ENCODE data around the gene GABBR2. TPM values are rescaled to one million over a fixed set of nuclear protein-coding genes. Genes with fewer than 3 reads are reported as not detected.

The GABBR2 gene
- total and polyA plus RNA-seq, 7 experiments from 2014 or later, result not detected

GRCh38 chr9:98462310-98462709, 246.4 kb downstream of the GABBR2 start:
- Mint-ChIP-seq H3K9me3 (peaks cover 0 to 67% (median 22%) of the 10 kb centered on the region in 11 donors), H3K36me3 (peaks cover 0 to 7% (median 0%) of the 10 kb centered on the region in 5 donors), H3K27me3 (peaks cover 0 to 28% (median 19%) of the 10 kb centered on the region in 5 donors), H3K4me1 (no peaks in the 10 kb centered on the region), H3K27ac (no peak overlapping the region), H3K4me3 (no peak overlapping the region)
- Histone ChIP-seq H3K27me3 (ENCODE audit: control insufficient read depth in 2 of 2, insufficient read depth in 2 of 2, low read length in 2 of 2) (no peaks in the 10 kb centered on the region), H3K27ac (ENCODE audit: low read depth, low read length) (no peak overlapping the region), H3K4me1 (ENCODE audit: control insufficient read depth in 2 of 2, insufficient read depth in 2 of 2, low read length in 2 of 2) (no peaks in the 10 kb centered on the region), H3K9me3 (ENCODE audit: control insufficient read depth in 2 of 3, low read length in 3 of 3) (peaks cover 0 to 21% (median 0%) of the 10 kb centered on the region in 3 experiments), H3K4me3 (ENCODE audit: low read length) (no peak overlapping the region), H3K36me3 (ENCODE audit: control insufficient read depth in 2 of 3, insufficient read depth in 3 of 3, low read length in 3 of 3) (no peaks in the 10 kb centered on the region)
- intact Hi-C loops (cut with micrococcal nuclease), result no loop called here
- CTCF ChIA-PET, result no interaction called here
- DNase-seq (no peak), ATAC-seq (no peak)
- POLR2A ChIA-PET, result no interaction called here

- Mint-ChIP-seq H3K4me3 (no peak overlapping the region), H3K36me3 (peaks cover 0 to 7% (median 0%) of the 10 kb centered on the region in 5 donors), H3K9me3 (peaks cover 0 to 64% (median 20%) of the 10 kb centered on the region in 11 donors), H3K4me1 (no peaks in the 10 kb centered on the region), H3K27me3 (peaks cover 0 to 29% (median 25%) of the 10 kb centered on the region in 5 donors), H3K27ac (no peak overlapping the region)
- Histone ChIP-seq H3K4me3 (ENCODE audit: low read length) (no peak overlapping the region), H3K4me1 (ENCODE audit: control insufficient read depth in 2 of 2, insufficient read depth in 2 of 2, low read length in 2 of 2) (no peaks in the 10 kb centered on the region), H3K27ac (ENCODE audit: low read depth, low read length) (no peak overlapping the region), H3K36me3 (ENCODE audit: control insufficient read depth in 2 of 3, insufficient read depth in 3 of 3, low read length in 3 of 3) (no peaks in the 10 kb centered on the region), H3K9me3 (ENCODE audit: control insufficient read depth in 2 of 3, low read length in 3 of 3) (peaks cover 0 to 21% (median 0%) of the 10 kb centered on the region in 3 experiments), H3K27me3 (ENCODE audit: control insufficient read depth in 2 of 2, insufficient read depth in 2 of 2, low read length in 2 of 2) (no peaks in the 10 kb centered on the region)
- ChIA-PET CTCF (no interaction called here), POLR2A (no interaction called here)
- ATAC-seq (no peak), DNase-seq (no peak)
- intact Hi-C loops (cut with micrococcal nuclease), result no loop called here
Observed at GRCh38 chr9:98460704-98461103, 248.0 kb downstream of the GABBR2 start.

GRCh38 chr9:98457726-98458370, 250.9 kb downstream of the GABBR2 start:
- Histone ChIP-seq H3K4me1 (ENCODE audit: control insufficient read depth in 2 of 2, insufficient read depth in 2 of 2, low read length in 2 of 2) (no peaks in the 10 kb centered on the region), H3K27me3 (ENCODE audit: control insufficient read depth in 2 of 2, insufficient read depth in 2 of 2, low read length in 2 of 2) (no peaks in the 10 kb centered on the region), H3K9me3 (ENCODE audit: control insufficient read depth in 2 of 3, low read length in 3 of 3) (peaks cover 0 to 21% (median 0%) of the 10 kb centered on the region in 3 experiments), H3K27ac (ENCODE audit: low read depth, low read length) (no peak overlapping the region), H3K4me3 (ENCODE audit: low read length) (no peak overlapping the region), H3K36me3 (ENCODE audit: control insufficient read depth in 2 of 3, insufficient read depth in 3 of 3, low read length in 3 of 3) (no peaks in the 10 kb centered on the region)
- no peak overlapping the region for H3K4me3 Mint-ChIP-seq
- DNase-seq (no peak), ATAC-seq (no peak)
- H3K27me3 Mint-ChIP-seq, result peaks cover 0 to 35% (median 23%) of the 10 kb centered on the region in 5 donors
- peaks cover 0 to 7% (median 0%) of the 10 kb centered on the region in 5 donors for H3K36me3 Mint-ChIP-seq
- intact Hi-C loops (cut with micrococcal nuclease), result no loop called here
- ChIA-PET CTCF (no interaction called here), POLR2A (no interaction called here)
- no peaks in the 10 kb centered on the region for H3K4me1 Mint-ChIP-seq
- H3K9me3 Mint-ChIP-seq, result peaks cover 0 to 49% (median 14%) of the 10 kb centered on the region in 11 donors
- peak overlapping the region in 1 of 9 donors; percentile 36 for H3K27ac Mint-ChIP-seq

- Mint-ChIP-seq H3K4me3 (no peak overlapping the region), H3K4me1 (no peaks in the 10 kb centered on the region), H3K27ac (no peak overlapping the region), H3K9me3 (peaks cover 0 to 32% (median 10%) of the 10 kb centered on the region in 11 donors), H3K27me3 (peaks cover 6 to 38% (median 31%) of the 10 kb centered on the region in 5 donors), H3K36me3 (peaks cover 0 to 7% (median 0%) of the 10 kb centered on the region in 5 donors)
- ATAC-seq (no peak), DNase-seq (no peak)
- intact Hi-C loops (cut with micrococcal nuclease), result no loop called here
- Histone ChIP-seq H3K27ac (ENCODE audit: low read depth, low read length) (no peak overlapping the region), H3K4me3 (ENCODE audit: low read length) (no peak overlapping the region), H3K9me3 (ENCODE audit: control insufficient read depth in 2 of 3, low read length in 3 of 3) (peaks cover 0 to 12% (median 0%) of the 10 kb centered on the region in 3 experiments), H3K36me3 (ENCODE audit: control insufficient read depth in 2 of 3, insufficient read depth in 3 of 3, low read length in 3 of 3) (no peaks in the 10 kb centered on the region), H3K27me3 (ENCODE audit: control insufficient read depth in 2 of 2, insufficient read depth in 2 of 2, low read length in 2 of 2) (no peaks in the 10 kb centered on the region), H3K4me1 (ENCODE audit: control insufficient read depth in 2 of 2, insufficient read depth in 2 of 2, low read length in 2 of 2) (no peaks in the 10 kb centered on the region)
- POLR2A ChIA-PET, result no interaction called here
- CTCF ChIA-PET, result interaction anchor here (0.6 kb wide), 1 partner anchor 1137 kb away, joined by 3 read pairs; no protein-coding TSS in a partner anchor
Observed at GRCh38 chr9:98456156-98456613, 252.6 kb downstream of the GABBR2 start.

GRCh38 chr9:98455256-98456155, 253.2 kb downstream of the GABBR2 start:
- no peak overlapping the region for H3K27ac Mint-ChIP-seq
- peaks cover 0 to under 1% (median 0%) of the 10 kb centered on the region in 5 donors for H3K36me3 Mint-ChIP-seq
- Histone ChIP-seq H3K4me1 (ENCODE audit: control insufficient read depth in 2 of 2, insufficient read depth in 2 of 2, low read length in 2 of 2) (no peaks in the 10 kb centered on the region), H3K27me3 (ENCODE audit: control insufficient read depth in 2 of 2, insufficient read depth in 2 of 2, low read length in 2 of 2) (no peaks in the 10 kb centered on the region), H3K36me3 (ENCODE audit: control insufficient read depth in 2 of 3, insufficient read depth in 3 of 3, low read length in 3 of 3) (no peaks in the 10 kb centered on the region), H3K4me3 (ENCODE audit: low read length) (no peak overlapping the region), H3K27ac (ENCODE audit: low read depth, low read length) (no peak overlapping the region), H3K9me3 (ENCODE audit: control insufficient read depth in 2 of 3, low read length in 3 of 3) (peaks cover 0 to 6% (median 0%) of the 10 kb centered on the region in 3 experiments)
- ATAC-seq (no peak), DNase-seq (no peak)
- peaks cover 6 to 38% (median 28%) of the 10 kb centered on the region in 5 donors for H3K27me3 Mint-ChIP-seq
- H3K4me1 Mint-ChIP-seq, result no peaks in the 10 kb centered on the region
- H3K9me3 Mint-ChIP-seq, result peaks cover 0 to 25% (median 5%) of the 10 kb centered on the region in 11 donors
- no peak overlapping the region for H3K4me3 Mint-ChIP-seq
- intact Hi-C loops (cut with micrococcal nuclease), result no loop called here
- ChIA-PET CTCF (no interaction called here), POLR2A (no interaction called here)

GRCh38 chr9:98453589-98454311, 255.0 kb downstream of the GABBR2 start:
- Mint-ChIP-seq H3K4me1 (no peaks in the 10 kb centered on the region), H3K4me3 (no peak overlapping the region)
- no peak for DNase-seq

More at GRCh38 chr9:98453589-98454311, 255.0 kb downstream of the GABBR2 start:
- peaks cover 6 to 38% (median 28%) of the 10 kb centered on the region in 5 donors for H3K27me3 Mint-ChIP-seq
- H3K27ac Mint-ChIP-seq, result no peak overlapping the region
- ChIA-PET POLR2A (no interaction called here), CTCF (no interaction called here)
- peaks cover 0 to 9% (median 0%) of the 10 kb centered on the region in 11 donors for H3K9me3 Mint-ChIP-seq
- intact Hi-C loops (cut with micrococcal nuclease), result no loop called here
- no peak overlapping the region for H3K27ac ChIP-seq (ENCODE audit: low read depth, low read length)
- ATAC-seq, result no peak
- no peaks in the 10 kb centered on the region for H3K27me3 ChIP-seq (ENCODE audit: control insufficient read depth in 2 of 2, insufficient read depth in 2 of 2, low read length in 2 of 2)
- no peaks in the 10 kb centered on the region for H3K4me1 ChIP-seq (ENCODE audit: control insufficient read depth in 2 of 2, insufficient read depth in 2 of 2, low read length in 2 of 2)
- no peaks in the 10 kb centered on the region for H3K36me3 ChIP-seq (ENCODE audit: control insufficient read depth in 2 of 3, insufficient read depth in 3 of 3, low read length in 3 of 3)
- no peaks in the 10 kb centered on the region for H3K36me3 Mint-ChIP-seq
- H3K4me3 ChIP-seq (ENCODE audit: low read length), result no peak overlapping the region
- H3K9me3 ChIP-seq (ENCODE audit: control insufficient read depth in 2 of 3, low read length in 3 of 3), result no peaks in the 10 kb centered on the region

Data from naive thymus-derived CD4-positive, alpha-beta T cell (primary cell).